ENCODE data around the gene HS3ST5.
"Not testable (repeated sequence)": the region's sequence is repeated elsewhere in the genome, so short reads cannot be mapped to it uniquely, and the experiment has no call there.

HS3ST5 gene

GRCh38 chr6:114181664-114182063, 161.2 kb downstream of the HS3ST5 start:
- no peak for DNase-seq

- DNase-seq = no peak
Observed at GRCh38 chr6:114179411-114179810, 163.4 kb downstream of the HS3ST5 start.

- DNase-seq = no peak
Observed at GRCh38 chr6:114176726-114177125, 166.1 kb downstream of the HS3ST5 start.

- DNase-seq = no peak
Observed at GRCh38 chr6:114172576-114173260, 170.1 kb downstream of the HS3ST5 start.

- no peak for DNase-seq
Observed at GRCh38 chr6:114171473-114171872, 171.3 kb downstream of the HS3ST5 start.

- no peak for DNase-seq
Observed at GRCh38 chr6:114170958-114171387, 171.8 kb downstream of the HS3ST5 start.

GRCh38 chr6:114170372-114170771, 172.5 kb downstream of the HS3ST5 start:
- no peak for DNase-seq

GRCh38 chr6:114169763-114170162, 173.1 kb downstream of the HS3ST5 start:
- DNase-seq = no peak

- DNase-seq = no peak
Observed at GRCh38 chr6:114167583-114168576, 174.9 kb downstream of the HS3ST5 start.

- no peak for DNase-seq
Observed at GRCh38 chr6:114164207-114164606, 178.6 kb downstream of the HS3ST5 start.

- no peak for DNase-seq
Observed at GRCh38 chr6:114162691-114163347, 180.0 kb downstream of the HS3ST5 start.

- no peak for DNase-seq
Observed at GRCh38 chr6:114160881-114161280, 181.9 kb downstream of the HS3ST5 start.

GRCh38 chr6:114159727-114160126, 183.1 kb downstream of the HS3ST5 start:
- DNase-seq = no peak

GRCh38 chr6:114158838-114159694, 183.8 kb downstream of the HS3ST5 start:
- DNase-seq = no peak

- no peak for DNase-seq
Observed at GRCh38 chr6:114158411-114158810, 184.4 kb downstream of the HS3ST5 start.

GRCh38 chr6:114157848-114158247, 185.0 kb downstream of the HS3ST5 start:
- DNase-seq = no peak

- no peak for DNase-seq
Observed at GRCh38 chr6:114155763-114156162, 187.1 kb downstream of the HS3ST5 start.

GRCh38 chr6:114154812-114155211, 188.0 kb downstream of the HS3ST5 start:
- DNase-seq = no peak

- DNase-seq = no peak
Observed at GRCh38 chr6:114153448-114153847, 189.4 kb downstream of the HS3ST5 start.

GRCh38 chr6:114151064-114151690, 191.6 kb downstream of the HS3ST5 start:
- no peak for DNase-seq

- DNase-seq = not testable (repeated sequence)
Observed at GRCh38 chr6:114149182-114149581, 193.6 kb downstream of the HS3ST5 start.
